SKM-1 (cell line): ENCODE data around the gene PTTG1IP2.

Experiments used
- DNase-seq: peaks from one replicate; lab custom pipeline; 2025; ENCODE audit not compliant: unreplicated experiment; lab: John Stamatoyannopoulos, UW

Gene PTTG1IP2

GRCh38 chr7:90552521-90552920 lies 83.1 kb downstream of the PTTG1IP2 start:
- DNase-seq: no peak

- no peak for DNase-seq
Observed at GRCh38 chr7:90560730-90561129, 91.3 kb downstream of the PTTG1IP2 start.
